HepG2 (cell line): Measurements from ENCODE around the gene MYO16. TPM values are rescaled to one million over a fixed set of nuclear protein-coding genes. Genes with fewer than 3 reads are reported as not detected.

Experiments used
- ATAC-seq: fragments of 200-7000 bp; cut with Tn5 transposase; 3 replicates; pipeline ENCODE4 v1.9.1; 2020; ENCODE audit warnings: mild to moderate bottlenecking, moderate library complexity
- BruUV-seq: library from RNA; stranded (reverse); fragments of 400-500 nt; replicated peaks from 2 replicates; lab custom pipeline; 2021; lab: Mats Ljungman, UMichigan
- CTCF ChIA-PET: fragments of 300-600 bp; formaldehyde crosslinking; extraction: SDS; loops from one replicate; lab custom pipeline; 2021; ENCODE audit warnings: low total read pairs, inconsistent platforms, low intra/inter-chr PET ratio; lab: Yijun Ruan, JAX
- POLR2A ChIA-PET: fragments of 350-600 bp; sonication (Branson Sonifier 250); formaldehyde crosslinking; loops from one replicate; lab custom pipeline; 2020; ENCODE audit warnings: antibody characterized with exemption, inconsistent platforms; lab: Yijun Ruan, JAX
- DNase-seq: peaks from one replicate; pipeline ENCODE4 v3.0.0-alpha.2; 2015; ENCODE audit warnings: low spot score
- FAIRE-seq: peaks from 3 replicates; lab custom pipeline; 2011; peaks lifted over from hg19 to GRCh38; lab: Jason Lieb, UNC
- H2AFZ ChIP-seq: one replicate; pipeline ENCODE4 v1.6.1; 2011; ENCODE audit warnings: low read length, inconsistent platforms
- H3K27ac ChIP-seq: fragments of 300-600 bp; 3 replicates; pipeline ENCODE4 v1.8.0; 2011; ENCODE audit warnings: mixed run types, mild to moderate bottlenecking, mixed read lengths, low read length, inconsistent platforms; ENCODE audit not compliant: insufficient read depth; ENCODE audit errors: extremely low read length
- H3K27me3 ChIP-seq, 2 experiments: fragments of 200-600 bp in 1 of 2; 2 replicates in 1 of 2; 3 replicates in 1 of 2; pipeline versions ENCODE4 v1.6.0 to v1.8.0; 2011; ENCODE audit warnings: low read length in 2 of 2, mild to moderate bottlenecking in 2 of 2, moderate library complexity in 2 of 2, inconsistent platforms in 1 of 2; ENCODE audit not compliant: insufficient read depth in 2 of 2, control insufficient read depth in 1 of 2
- H3K36me3 ChIP-seq, 2 experiments: fragments of 200-600 bp in 1 of 2; replicated peaks in 1 of 2; 2 replicates in 1 of 2; 3 replicates in 1 of 2; pipeline versions ENCODE4 v1.5.1 to v1.8.0; 2011; ENCODE audit warnings: low read length in 2 of 2, inconsistent platforms in 1 of 2; ENCODE audit not compliant: insufficient read depth in 2 of 2, control insufficient read depth in 1 of 2
- H3K4me1 ChIP-seq: 2 replicates; pipeline ENCODE4 v1.5.1; 2012; ENCODE audit warnings: low read length, inconsistent platforms; ENCODE audit not compliant: insufficient read depth
- H3K4me2 ChIP-seq: 2 replicates; pipeline ENCODE4 v1.6.0; 2011; ENCODE audit warnings: low read depth, low read length, inconsistent platforms
- H3K4me3 ChIP-seq, 3 experiments: fragments of 200-600 bp in 1 of 3; sonication (generic), shearing (Covaris generic) in 1 of 3; replicated peaks in 1 of 3; 2 replicates each; pipeline ENCODE4 v1.5.1; 2011 to 2016; ENCODE audit warnings: low read length in 3 of 3, inconsistent platforms in 2 of 3, low read depth in 2 of 3, mild to moderate bottlenecking in 2 of 3, control low read depth in 1 of 3, mixed read lengths in 1 of 3; ENCODE audit not compliant: insufficient read depth in 1 of 3
- H3K79me2 ChIP-seq: one replicate; pipeline ENCODE4 v1.6.1; 2011; ENCODE audit warnings: low read length, inconsistent platforms; ENCODE audit not compliant: insufficient read depth
- H3K9ac ChIP-seq: 2 replicates; pipeline ENCODE4 v1.6.0; 2011; ENCODE audit warnings: mild to moderate bottlenecking, low read depth, low read length, inconsistent platforms; ENCODE audit not compliant: insufficient read depth
- H3K9me3 ChIP-seq: 2 replicates; pipeline ENCODE4 v1.5.1; 2012; ENCODE audit warnings: mild to moderate bottlenecking, low read length
- H4K20me1 ChIP-seq: 2 replicates; pipeline ENCODE4 v1.6.0; 2011; ENCODE audit warnings: inconsistent platforms, mild to moderate bottlenecking, low read length, moderate library complexity; ENCODE audit not compliant: insufficient read depth
- FOSL2 ChIP-seq: sonication (generic); formaldehyde crosslinking; IDR thresholded peaks from 2 replicates; pipeline ENCODE4 v1.4.0; 2020; ENCODE audit warnings: missing genetic modification reagents
- NBN ChIP-seq: fragments of 450-650 bp; conservative IDR thresholded peaks from 2 replicates; pipeline ENCODE4 v1.6.1; 2017
- NR2F2 ChIP-seq: IDR thresholded peaks from 2 replicates; pipeline ENCODE4 v1.6.1; 2012; ENCODE audit warnings: low read depth, inconsistent platforms, borderline replicate concordance
- POLR2G ChIP-seq: fragments of 200-400 bp; formaldehyde crosslinking; IDR thresholded peaks from 2 replicates; pipeline ENCODE4 v1.6.1; 2018; ENCODE audit warnings: mild to moderate bottlenecking, low read depth, low read length, moderate library complexity
- U2AF2 ChIP-seq: fragments of 200-400 bp; formaldehyde crosslinking; IDR thresholded peaks from 2 replicates; pipeline ENCODE4 v1.6.1; 2017; ENCODE audit warnings: low read depth, mild to moderate bottlenecking, low read length
- ZNF589 ChIP-seq: sonication (generic); formaldehyde crosslinking; conservative IDR thresholded peaks from 2 replicates; pipeline ENCODE4 v1.8.0; 2022; ENCODE audit warnings: mild to moderate bottlenecking, moderate library complexity, missing genetic modification reagents
- WGBS: methylation state at CpG from one replicate; pipeline ENCODE4 v1.1.6; 2017; ENCODE audit warnings: low lambda C conversion rate; 5-methylcytosine and 5-hydroxymethylcytosine counted together
- in situ Hi-C: cut with HindIII; loops from 2 replicates; pipeline ENCODE4 v1.10.0; 2017; ENCODE audit warnings: low pct_unique_long_range_greater_than_20kb; ENCODE audit not compliant: extremely low pct_ligation_motif_present
- intact Hi-C: fragments of 100-400 bp; cut with micrococcal nuclease; formaldehyde crosslinking; loops from one replicate; pipeline ENCODE4 v1.10.0; 2022; ENCODE audit not compliant: unreplicated experiment
- polyA plus RNA-seq, 8 experiments: library from polyadenylated mRNA; depleted of rRNA in 3 of 8; stranded (reverse) in 7 of 8; unstranded in 1 of 8; fragments of >200 nt; fragmentation: Illumina TruSeq in 4 of 8; extraction: Trizol in 4 of 8; gene quantifications; 2 replicates each; pipeline versions ENCODE4 v1.2.1 to v1.2.3, GENCODE V29; 2011 to 2016; ENCODE audit warnings: low read depth in 4 of 8, missing spikeins in 1 of 8, mixed read lengths in 1 of 8; ENCODE audit not compliant: insufficient read depth in 1 of 8
- total RNA-seq, 5 experiments: library from RNA; depleted of rRNA; stranded (reverse); fragments of >200 nt; fragmentation: Illumina TruSeq; extraction: Trizol; gene quantifications; 2 replicates each; pipeline ENCODE4 v1.2.3, GENCODE V29; 2016; ENCODE audit warnings: low read depth in 1 of 5
- TF ChIP-seq, protein P1 (sequence below): conservative IDR thresholded peaks from 2 replicates; pipeline ENCODE4 v1.6.1; 2018; ENCODE audit warnings: missing genetic modification reagents
- TF ChIP-seq, protein P2 (sequence below): IDR thresholded peaks from 2 replicates; pipeline ENCODE4 v1.6.1; 2016; ENCODE audit warnings: mild to moderate bottlenecking
- TF ChIP-seq, protein P3 (sequence below): sonication (generic); formaldehyde crosslinking; IDR thresholded peaks from 2 replicates; pipeline ENCODE4 v1.5.0; 2020; ENCODE audit warnings: mild to moderate bottlenecking, missing genetic modification reagents, moderate library complexity
- TF ChIP-seq, protein P4 (sequence below), 2 experiments: sonication (generic) in 1 of 2; formaldehyde crosslinking in 1 of 2; IDR thresholded peaks; 2 replicates each; pipeline versions ENCODE4 v1.4.0 to v1.6.1; 2016 to 2020; ENCODE audit warnings: borderline replicate concordance in 1 of 2, low read depth in 1 of 2, mild to moderate bottlenecking in 1 of 2, missing genetic modification reagents in 1 of 2
- TF ChIP-seq, protein P5 (sequence below): sonication (generic); formaldehyde crosslinking; IDR thresholded peaks from 2 replicates; pipeline ENCODE4 v1.4.0; 2020; ENCODE audit warnings: missing genetic modification reagents
- TF ChIP-seq, protein P6 (sequence below): sonication (generic); formaldehyde crosslinking; IDR thresholded peaks from 2 replicates; pipeline ENCODE4 v1.4.0; 2020; ENCODE audit warnings: missing genetic modification reagents

MYO16 gene
- total and polyA plus RNA-seq, 2 of the 13 experiments (the other 11 are each of a cell fraction or from before 2014, with no cell fraction given), result not detected

- TF ChIP-seq, protein P1, sequence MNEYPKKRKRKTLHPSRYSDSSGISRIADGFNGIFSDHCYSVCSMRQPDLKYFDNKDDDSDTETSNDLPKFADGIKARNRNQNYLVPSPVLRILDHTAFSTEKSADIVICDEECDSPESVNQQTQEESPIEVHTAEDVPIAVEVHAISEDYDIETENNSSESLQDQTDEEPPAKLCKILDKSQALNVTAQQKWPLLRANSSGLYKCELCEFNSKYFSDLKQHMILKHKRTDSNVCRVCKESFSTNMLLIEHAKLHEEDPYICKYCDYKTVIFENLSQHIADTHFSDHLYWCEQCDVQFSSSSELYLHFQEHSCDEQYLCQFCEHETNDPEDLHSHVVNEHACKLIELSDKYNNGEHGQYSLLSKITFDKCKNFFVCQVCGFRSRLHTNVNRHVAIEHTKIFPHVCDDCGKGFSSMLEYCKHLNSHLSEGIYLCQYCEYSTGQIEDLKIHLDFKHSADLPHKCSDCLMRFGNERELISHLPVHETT (CRISPR knock-in tag), result no peak
- TF ChIP-seq U2AF2 (no peak), NBN (no peak)
- TF ChIP-seq, protein P2, sequence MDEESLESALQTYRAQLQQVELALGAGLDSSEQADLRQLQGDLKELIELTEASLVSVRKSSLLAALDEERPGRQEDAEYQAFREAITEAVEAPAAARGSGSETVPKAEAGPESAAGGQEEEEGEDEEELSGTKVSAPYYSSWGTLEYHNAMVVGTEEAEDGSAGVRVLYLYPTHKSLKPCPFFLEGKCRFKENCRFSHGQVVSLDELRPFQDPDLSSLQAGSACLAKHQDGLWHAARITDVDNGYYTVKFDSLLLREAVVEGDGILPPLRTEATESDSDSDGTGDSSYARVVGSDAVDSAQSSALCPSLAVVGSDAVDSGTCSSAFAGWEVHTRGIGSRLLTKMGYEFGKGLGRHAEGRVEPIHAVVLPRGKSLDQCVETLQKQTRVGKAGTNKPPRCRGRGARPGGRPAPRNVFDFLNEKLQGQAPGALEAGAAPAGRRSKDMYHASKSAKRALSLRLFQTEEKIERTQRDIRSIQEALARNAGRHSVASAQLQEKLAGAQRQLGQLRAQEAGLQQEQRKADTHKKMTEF (CRISPR knock-in tag), result no peak
Observed at GRCh38 chr13:108711386-108711785, 82.0 kb downstream of the MYO16 start (continued).

- ChIA-PET POLR2A (no interaction called here), CTCF (no interaction called here)
- no peaks in the 10 kb centered on the region for H4K20me1 ChIP-seq
- WGBS, result 3% methylated on average over 2 of the region's 2 CpGs
- DNase-seq, result no peak
- H3K27ac ChIP-seq, result no peak overlapping the region
- H3K4me1 ChIP-seq, result no peaks in the 10 kb centered on the region
- no peaks in the 10 kb centered on the region for H3K27me3 ChIP-seq
- FAIRE-seq, result no peak
- H3K9me3 ChIP-seq, result no peaks in the 10 kb centered on the region
- no peaks in the 10 kb centered on the region for H3K36me3 ChIP-seq
- H3K9ac ChIP-seq, result no peak overlapping the region
- H3K4me2 ChIP-seq, result no peak overlapping the region
- no peak overlapping the region for H3K4me3 ChIP-seq
- no peak overlapping the region for H2AFZ ChIP-seq
- no TSS peak for BruUV-seq
- ATAC-seq, result no peak
- H3K79me2 ChIP-seq, result no peaks in the 10 kb centered on the region
- in situ Hi-C loops (no loop called here), intact Hi-C loops (no loop called here)
- TF ChIP-seq, protein P3, sequence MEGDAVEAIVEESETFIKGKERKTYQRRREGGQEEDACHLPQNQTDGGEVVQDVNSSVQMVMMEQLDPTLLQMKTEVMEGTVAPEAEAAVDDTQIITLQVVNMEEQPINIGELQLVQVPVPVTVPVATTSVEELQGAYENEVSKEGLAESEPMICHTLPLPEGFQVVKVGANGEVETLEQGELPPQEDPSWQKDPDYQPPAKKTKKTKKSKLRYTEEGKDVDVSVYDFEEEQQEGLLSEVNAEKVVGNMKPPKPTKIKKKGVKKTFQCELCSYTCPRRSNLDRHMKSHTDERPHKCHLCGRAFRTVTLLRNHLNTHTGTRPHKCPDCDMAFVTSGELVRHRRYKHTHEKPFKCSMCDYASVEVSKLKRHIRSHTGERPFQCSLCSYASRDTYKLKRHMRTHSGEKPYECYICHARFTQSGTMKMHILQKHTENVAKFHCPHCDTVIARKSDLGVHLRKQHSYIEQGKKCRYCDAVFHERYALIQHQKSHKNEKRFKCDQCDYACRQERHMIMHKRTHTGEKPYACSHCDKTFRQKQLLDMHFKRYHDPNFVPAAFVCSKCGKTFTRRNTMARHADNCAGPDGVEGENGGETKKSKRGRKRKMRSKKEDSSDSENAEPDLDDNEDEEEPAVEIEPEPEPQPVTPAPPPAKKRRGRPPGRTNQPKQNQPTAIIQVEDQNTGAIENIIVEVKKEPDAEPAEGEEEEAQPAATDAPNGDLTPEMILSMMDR (CRISPR knock-in tag), result no peak
- TF ChIP-seq NR2F2 (no peak), ZNF589 (no peak), POLR2G (no peak), FOSL2 (CRISPR knock-in tag) (no peak)
- TF ChIP-seq, protein P4, sequence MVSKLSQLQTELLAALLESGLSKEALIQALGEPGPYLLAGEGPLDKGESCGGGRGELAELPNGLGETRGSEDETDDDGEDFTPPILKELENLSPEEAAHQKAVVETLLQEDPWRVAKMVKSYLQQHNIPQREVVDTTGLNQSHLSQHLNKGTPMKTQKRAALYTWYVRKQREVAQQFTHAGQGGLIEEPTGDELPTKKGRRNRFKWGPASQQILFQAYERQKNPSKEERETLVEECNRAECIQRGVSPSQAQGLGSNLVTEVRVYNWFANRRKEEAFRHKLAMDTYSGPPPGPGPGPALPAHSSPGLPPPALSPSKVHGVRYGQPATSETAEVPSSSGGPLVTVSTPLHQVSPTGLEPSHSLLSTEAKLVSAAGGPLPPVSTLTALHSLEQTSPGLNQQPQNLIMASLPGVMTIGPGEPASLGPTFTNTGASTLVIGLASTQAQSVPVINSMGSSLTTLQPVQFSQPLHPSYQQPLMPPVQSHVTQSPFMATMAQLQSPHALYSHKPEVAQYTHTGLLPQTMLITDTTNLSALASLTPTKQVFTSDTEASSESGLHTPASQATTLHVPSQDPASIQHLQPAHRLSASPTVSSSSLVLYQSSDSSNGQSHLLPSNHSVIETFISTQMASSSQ (IDR thresholded peaks at IDR 0.05; ENCODE audit: low read depth), result no peak
- TF ChIP-seq, protein P4 (CRISPR knock-in tag; IDR thresholded peaks at IDR 0.05; ENCODE audit: borderline replicate concordance), result no peak
- TF ChIP-seq, protein P5, sequence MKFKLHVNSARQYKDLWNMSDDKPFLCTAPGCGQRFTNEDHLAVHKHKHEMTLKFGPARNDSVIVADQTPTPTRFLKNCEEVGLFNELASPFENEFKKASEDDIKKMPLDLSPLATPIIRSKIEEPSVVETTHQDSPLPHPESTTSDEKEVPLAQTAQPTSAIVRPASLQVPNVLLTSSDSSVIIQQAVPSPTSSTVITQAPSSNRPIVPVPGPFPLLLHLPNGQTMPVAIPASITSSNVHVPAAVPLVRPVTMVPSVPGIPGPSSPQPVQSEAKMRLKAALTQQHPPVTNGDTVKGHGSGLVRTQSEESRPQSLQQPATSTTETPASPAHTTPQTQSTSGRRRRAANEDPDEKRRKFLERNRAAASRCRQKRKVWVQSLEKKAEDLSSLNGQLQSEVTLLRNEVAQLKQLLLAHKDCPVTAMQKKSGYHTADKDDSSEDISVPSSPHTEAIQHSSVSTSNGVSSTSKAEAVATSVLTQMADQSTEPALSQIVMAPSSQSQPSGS (CRISPR knock-in tag), result no peak
- TF ChIP-seq, protein P6, sequence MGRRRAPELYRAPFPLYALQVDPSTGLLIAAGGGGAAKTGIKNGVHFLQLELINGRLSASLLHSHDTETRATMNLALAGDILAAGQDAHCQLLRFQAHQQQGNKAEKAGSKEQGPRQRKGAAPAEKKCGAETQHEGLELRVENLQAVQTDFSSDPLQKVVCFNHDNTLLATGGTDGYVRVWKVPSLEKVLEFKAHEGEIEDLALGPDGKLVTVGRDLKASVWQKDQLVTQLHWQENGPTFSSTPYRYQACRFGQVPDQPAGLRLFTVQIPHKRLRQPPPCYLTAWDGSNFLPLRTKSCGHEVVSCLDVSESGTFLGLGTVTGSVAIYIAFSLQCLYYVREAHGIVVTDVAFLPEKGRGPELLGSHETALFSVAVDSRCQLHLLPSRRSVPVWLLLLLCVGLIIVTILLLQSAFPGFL (CRISPR knock-in tag), result no peak
Observed at GRCh38 chr13:108725471-108725870, 96.1 kb downstream of the MYO16 start.
